Activated effector memory CD4-positive, alpha-beta T cell treated with anti-CD3 and anti-CD28 coated beads, Interleukin-2, amount 50 U/mL, for 16 hours (primary cell): ENCODE measurements around the gene PI4KA.
A peak's percentile ranks its signal among the peaks of the same experiment; 100 is the strongest.
"Not testable (repeated sequence)": the region's sequence is repeated elsewhere in the genome, so short reads cannot be mapped to it uniquely, and the experiment has no call there.

ENCODE experiments used
- DNase-seq: peaks from one replicate; pipeline ENCODE4 v3.0.0-alpha.2; 2020

The PI4KA gene

GRCh38 chr22:20844055-20845037, 14.3 kb downstream of the PI4KA start:
- DNase-seq = no peak

GRCh38 chr22:20843501-20843900, 15.1 kb downstream of the PI4KA start:
- no peak for DNase-seq

DNA sequence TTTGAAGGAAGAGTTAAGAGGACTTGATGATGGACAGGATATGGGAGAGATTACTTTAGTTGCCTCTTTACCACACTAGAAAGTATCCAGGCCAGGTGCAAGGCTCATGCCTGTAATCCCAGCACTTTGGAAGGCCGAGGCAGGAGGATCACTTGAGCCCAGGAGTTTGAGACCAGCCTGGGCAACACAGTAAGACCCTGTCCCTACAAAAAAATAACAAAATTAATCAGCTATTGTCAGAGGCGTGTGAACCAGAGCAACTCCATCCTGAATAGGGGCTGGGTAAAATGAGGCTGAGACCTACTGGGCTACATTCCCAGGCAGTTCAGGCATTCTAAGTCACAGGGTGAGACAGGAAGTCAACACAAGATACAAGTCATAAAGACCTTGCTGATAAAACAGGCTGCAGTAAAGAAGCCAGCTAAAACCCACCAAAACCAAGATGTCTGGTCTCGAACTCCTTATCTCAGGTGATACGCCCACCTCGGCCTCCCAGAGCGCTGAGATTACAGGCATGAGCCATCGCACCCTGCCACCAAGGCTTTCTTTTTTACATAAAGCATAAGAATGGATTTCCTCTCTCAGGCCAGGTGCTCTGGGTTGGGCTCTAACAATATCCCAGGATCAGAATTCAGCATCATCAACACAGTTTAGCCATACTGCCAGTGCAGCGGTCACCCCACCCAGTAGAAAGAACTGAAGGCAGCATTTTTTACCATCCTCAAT, 17.8 kb downstream of the PI4KA start:
- no peak for DNase-seq

GRCh38 chr22:20839837-20840645, 18.6 kb downstream of the PI4KA start:
- DNase-seq = no peak

DNA sequence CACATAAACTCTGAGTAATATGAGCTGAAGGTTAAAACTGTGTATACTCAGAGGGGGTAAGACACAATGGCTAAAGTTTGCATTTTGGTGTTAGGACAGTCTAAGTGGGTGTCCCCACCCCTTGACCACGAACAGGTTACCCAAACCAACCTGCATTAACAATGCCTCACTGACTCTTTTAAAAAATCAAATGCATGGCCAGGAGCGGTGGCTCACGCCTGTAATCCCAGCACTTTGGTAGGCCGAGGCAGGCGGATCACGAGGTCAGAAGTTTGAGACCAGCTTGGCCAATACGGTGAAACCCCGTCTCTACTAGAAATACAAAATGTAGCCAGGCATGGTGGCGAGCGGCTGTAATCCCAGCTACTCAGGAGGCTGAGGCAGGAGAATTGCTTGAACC, 19.3 kb downstream of the PI4KA start:
- DNase-seq = not testable (repeated sequence)

- DNase-seq = no peak
Observed at GRCh38 chr22:20836987-20837823, 21.4 kb downstream of the PI4KA start.

DNA sequence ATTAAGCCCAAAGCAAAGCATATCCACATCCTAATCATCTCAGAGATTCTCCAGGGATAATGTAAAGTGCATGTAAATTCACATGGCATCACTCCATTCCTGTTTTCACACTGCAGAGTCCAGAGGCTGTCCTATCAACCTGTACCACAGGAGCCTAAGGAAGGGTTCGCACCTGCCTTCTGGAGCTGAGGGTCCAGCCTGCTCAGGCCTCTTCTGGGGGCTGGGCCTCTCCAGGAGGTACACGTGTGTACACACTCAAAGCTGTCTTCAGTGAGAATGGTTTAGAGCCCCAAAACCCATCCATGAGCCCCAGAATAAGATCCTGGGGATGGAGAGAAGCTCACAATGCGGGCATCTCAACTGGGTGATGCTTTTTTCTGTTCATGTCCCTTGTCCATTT, 23.9 kb downstream of the PI4KA start:
- DNase-seq = no peak

GRCh38 chr22:20834206-20834605, 24.4 kb downstream of the PI4KA start:
- no peak for DNase-seq

- DNase-seq = no peak
Observed at GRCh38 chr22:20833225-20833665, 25.4 kb downstream of the PI4KA start.

- DNase-seq = no peak
Observed at GRCh38 chr22:20829491-20830134, 29.0 kb downstream of the PI4KA start.

GRCh38 chr22:20826373-20827152, 32.0 kb downstream of the PI4KA start:
- DNase-seq = not testable (repeated sequence)

GRCh38 chr22:20825624-20826023, 33.0 kb downstream of the PI4KA start:
- DNase-seq = no peak

GRCh38 chr22:20825216-20825615, 33.4 kb downstream of the PI4KA start:
- not testable (repeated sequence) for DNase-seq

GRCh38 chr22:20823264-20823663, 35.3 kb downstream of the PI4KA start:
- DNase-seq = no peak

DNA sequence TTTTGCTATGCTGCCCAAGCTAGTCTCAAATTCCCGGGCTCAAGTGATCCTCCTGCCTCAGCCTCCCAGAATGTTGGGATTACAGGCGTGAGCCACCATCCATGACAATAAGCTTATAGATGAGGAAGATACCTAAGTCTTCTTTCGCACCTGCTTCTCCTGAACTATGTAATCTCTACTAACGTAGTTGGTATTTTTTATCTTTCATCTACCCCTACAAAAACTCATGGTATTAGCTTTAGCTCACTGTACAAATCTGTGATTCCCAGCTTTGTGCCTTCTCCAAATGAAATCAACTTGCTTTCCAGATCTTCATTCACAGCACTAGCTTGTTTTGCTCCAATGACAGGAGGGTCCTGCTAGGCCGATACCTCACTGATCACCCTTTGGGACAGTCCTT, 36.4 kb downstream of the PI4KA start:
- no peak for DNase-seq

DNA sequence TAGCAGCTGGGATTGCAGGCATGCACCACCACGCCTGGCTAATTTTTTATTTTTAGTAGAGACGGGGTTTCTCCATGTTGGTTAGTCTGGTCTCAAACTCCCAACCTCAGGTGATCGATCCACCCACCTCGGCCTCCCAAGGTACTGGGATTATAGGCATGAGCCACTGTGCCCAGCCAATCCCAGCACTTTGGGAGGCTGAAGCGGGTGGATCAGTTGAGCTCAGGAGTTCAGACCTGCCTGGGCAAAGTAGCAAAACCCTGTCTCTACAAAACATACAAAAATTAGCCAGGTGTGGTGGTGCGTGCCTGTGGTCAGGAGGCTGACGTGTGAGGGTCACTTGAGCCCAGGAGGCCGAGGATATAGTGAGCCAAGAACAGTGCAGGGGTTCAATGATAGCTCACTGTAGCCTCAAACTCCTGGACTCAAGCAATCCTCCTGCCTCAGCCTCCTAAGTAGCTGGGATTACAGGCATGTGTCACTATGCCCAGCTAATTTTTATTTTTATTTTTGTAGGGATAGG, 36.8 kb downstream of the PI4KA start:
- not testable (repeated sequence) for DNase-seq

- DNase-seq = peak; percentile 9
Observed at GRCh38 chr22:20819471-20819870, 39.1 kb downstream of the PI4KA start.

- peak; percentile 47 for DNase-seq
Observed at GRCh38 chr22:20818471-20818870, 40.1 kb downstream of the PI4KA start.

GRCh38 chr22:20816559-20816958, 42.1 kb downstream of the PI4KA start:
- peak; percentile 33 for DNase-seq

GRCh38 chr22:20815477-20816050, 43.0 kb downstream of the PI4KA start:
- DNase-seq = no peak
